Dendritic cell treated with granulocyte-macrophage colony-stimulating factor and Interleukin-4, amounts not matched to agents 40 ng/mL and 50 ng/mL, for 4 days (primary cell): ENCODE measurements around the gene SRPRB.

ENCODE experiments used
- H3K27ac Mint-ChIP-seq: one replicate; pipeline ENCODE4 v1.8.0; 2022; ENCODE audit warnings: mild to moderate bottlenecking, mixed read lengths
- H3K27me3 Mint-ChIP-seq: one replicate; pipeline ENCODE4 v1.8.0; 2022; ENCODE audit warnings: mild to moderate bottlenecking, mixed read lengths
- H3K36me3 Mint-ChIP-seq: one replicate; pipeline ENCODE4 v1.8.0; 2022; ENCODE audit warnings: low read depth, mixed read lengths
- H3K4me1 Mint-ChIP-seq: one replicate; pipeline ENCODE4 v1.8.0; 2022; ENCODE audit warnings: low read depth, mixed read lengths
- H3K4me3 Mint-ChIP-seq: one replicate; pipeline ENCODE4 v1.8.0; 2022; ENCODE audit warnings: mild to moderate bottlenecking, moderate library complexity, mixed read lengths
- H3K9me3 Mint-ChIP-seq: one replicate; pipeline ENCODE4 v1.8.0; 2022; ENCODE audit warnings: mixed read lengths
- intact Hi-C: fragments of 100-400 bp; cut with micrococcal nuclease; formaldehyde crosslinking; loops from one replicate; pipeline ENCODE4 v1.15.0; 2022

The SRPRB gene

DNA sequence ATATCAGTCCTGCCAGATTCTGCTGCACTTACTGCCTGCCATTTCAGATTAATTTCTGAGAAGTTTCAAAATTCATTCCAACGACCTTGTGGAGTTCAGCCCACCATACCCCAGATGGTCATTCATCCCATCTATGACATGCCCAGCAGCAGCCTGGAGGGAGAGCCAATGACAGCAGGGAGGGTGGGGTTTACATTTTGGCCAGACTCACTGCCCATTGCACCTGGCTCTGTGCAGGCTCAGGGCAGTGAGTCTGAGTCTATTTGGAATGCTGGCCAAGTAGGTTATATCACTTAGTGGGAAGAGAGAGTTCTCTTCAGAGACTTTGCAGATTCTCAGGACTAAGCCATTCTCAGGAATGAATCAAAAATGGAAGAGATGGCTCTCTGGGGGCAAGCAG is 21.5 kb downstream of the SRPRB start:
- H3K27ac Mint-ChIP-seq: no peak overlapping the region

DNA sequence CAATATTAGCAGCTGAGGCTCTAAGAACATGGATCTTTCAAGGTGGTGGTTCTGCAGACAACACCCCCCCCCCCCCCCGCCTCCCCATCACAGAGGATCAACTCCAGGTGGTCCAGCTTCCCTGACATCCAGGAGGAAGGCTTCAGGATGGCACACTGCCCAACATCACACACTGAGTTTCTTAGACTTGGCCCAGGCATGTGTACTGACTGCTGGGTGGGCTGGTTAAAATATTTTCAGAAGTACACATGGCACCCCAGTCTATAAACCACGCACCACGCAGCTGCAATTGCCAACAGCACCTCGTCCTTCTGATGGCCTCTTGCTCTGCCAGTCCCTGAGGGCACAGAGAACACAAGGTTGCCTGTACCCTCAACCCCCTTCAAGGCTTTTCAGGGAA is 22.1 kb downstream of the SRPRB start:
- Mint-ChIP-seq H3K9me3 (no peaks in the 10 kb centered on the region), H3K27me3 (peaks cover 1% of the 10 kb centered on the region), H3K4me1 (no peaks in the 10 kb centered on the region), H3K4me3 (no peak overlapping the region), H3K27ac (no peak overlapping the region), H3K36me3 (peaks cover 24% of the 10 kb centered on the region)
- intact Hi-C loops: no loop called here

More for the DNA sequence above, 21.5 kb downstream of the SRPRB start:
- H3K9me3 Mint-ChIP-seq: no peaks in the 10 kb centered on the region
- no peak overlapping the region for H3K4me3 Mint-ChIP-seq
- H3K27me3 Mint-ChIP-seq: peaks cover 1% of the 10 kb centered on the region
- no peaks in the 10 kb centered on the region for H3K4me1 Mint-ChIP-seq
- H3K36me3 Mint-ChIP-seq: peaks cover 30% of the 10 kb centered on the region
- intact Hi-C loops: no loop called here

DNA sequence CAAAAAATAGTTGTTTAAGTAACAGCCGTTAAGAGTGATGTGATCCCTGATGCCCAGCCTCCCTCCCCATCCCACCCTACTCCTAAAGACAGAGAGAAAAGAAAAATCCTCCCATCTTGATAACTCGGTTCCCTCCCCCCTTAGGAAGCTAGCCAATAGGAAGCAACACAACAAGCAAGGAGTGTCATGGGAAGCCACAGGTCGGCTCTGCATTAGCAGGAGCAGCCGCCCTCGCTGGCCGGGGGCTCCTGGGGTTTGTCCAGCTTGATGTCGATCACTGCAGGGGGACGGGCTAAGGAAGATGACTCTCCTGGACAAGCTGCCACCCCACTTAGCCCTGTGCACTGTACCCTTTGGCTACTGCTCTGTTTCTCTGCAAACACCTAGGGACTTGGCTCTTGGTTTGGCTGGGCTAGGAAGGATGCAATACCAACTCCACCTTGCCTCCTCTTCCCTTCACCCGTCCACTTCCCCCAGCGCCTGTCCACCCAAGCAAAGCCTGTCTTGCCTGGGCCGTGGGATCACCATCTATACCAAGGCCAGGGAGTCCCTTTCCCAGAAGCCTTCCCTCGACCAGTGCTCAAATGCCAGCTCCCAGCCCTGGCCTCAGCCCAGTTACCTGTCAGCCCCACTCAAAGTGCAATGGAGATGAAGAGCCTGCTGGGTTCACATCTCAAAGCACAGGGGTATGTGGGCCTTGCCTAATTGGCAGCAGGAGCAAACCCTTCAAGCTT is 23.1 kb downstream of the SRPRB start:
- peaks cover 14% of the 10 kb centered on the region for H3K36me3 Mint-ChIP-seq
- no peak overlapping the region for H3K4me3 Mint-ChIP-seq
- H3K4me1 Mint-ChIP-seq: no peaks in the 10 kb centered on the region
- H3K9me3 Mint-ChIP-seq: no peaks in the 10 kb centered on the region
- peaks cover 1% of the 10 kb centered on the region for H3K27me3 Mint-ChIP-seq
- intact Hi-C loops: no loop called here
- H3K27ac Mint-ChIP-seq: no peak overlapping the region

DNA sequence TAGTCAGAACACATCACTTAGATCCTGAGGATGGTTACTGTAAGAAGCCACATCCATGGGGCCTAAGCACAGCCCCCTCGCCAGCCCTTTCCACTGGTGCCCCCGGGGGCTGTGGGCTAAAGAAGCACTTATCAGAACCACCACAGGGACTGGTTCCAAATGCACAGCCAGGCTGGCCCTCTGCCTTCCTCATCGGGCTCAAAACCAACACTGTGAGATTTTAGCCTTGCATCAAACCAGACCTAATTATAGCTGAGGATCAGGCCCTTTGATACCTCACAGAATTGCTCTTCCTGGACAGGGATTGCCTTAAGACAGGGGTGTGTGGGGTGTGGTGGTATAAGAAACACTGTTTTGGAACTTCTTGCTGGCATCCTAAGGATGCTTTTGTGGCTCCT is 23.7 kb downstream of the SRPRB start:
- intact Hi-C loops: no loop called here
- Mint-ChIP-seq H3K4me1 (no peaks in the 10 kb centered on the region), H3K27ac (no peak overlapping the region), H3K27me3 (peaks cover 1% of the 10 kb centered on the region), H3K4me3 (no peak overlapping the region), H3K36me3 (peaks cover 8% of the 10 kb centered on the region), H3K9me3 (no peaks in the 10 kb centered on the region)

DNA sequence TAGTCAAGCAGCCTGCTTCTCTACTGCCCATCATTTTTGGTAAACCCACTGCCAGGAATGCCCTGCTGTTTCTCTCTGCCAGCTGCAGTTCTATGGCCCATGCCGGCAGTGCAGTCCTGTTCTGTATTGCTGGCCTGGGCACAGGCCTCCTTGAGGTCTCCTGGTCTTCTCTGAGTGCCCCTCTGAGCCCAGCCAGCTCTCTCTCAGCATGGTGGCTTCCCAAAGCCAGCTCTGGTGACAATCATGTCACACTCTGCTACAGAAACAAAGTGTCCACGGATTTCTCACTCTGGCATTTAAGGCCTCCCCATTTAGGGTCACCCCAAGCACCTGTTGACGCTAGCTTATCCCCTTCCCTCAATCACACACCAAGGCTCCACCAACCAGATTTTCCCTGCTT is 24.5 kb downstream of the SRPRB start:
- intact Hi-C loops: no loop called here
- H3K27me3 Mint-ChIP-seq: peaks cover 1% of the 10 kb centered on the region
- no peak overlapping the region for H3K27ac Mint-ChIP-seq
- no peaks in the 10 kb centered on the region for H3K9me3 Mint-ChIP-seq
- no peaks in the 10 kb centered on the region for H3K4me1 Mint-ChIP-seq
- peaks cover 3% of the 10 kb centered on the region for H3K36me3 Mint-ChIP-seq
- no peak overlapping the region for H3K4me3 Mint-ChIP-seq

DNA sequence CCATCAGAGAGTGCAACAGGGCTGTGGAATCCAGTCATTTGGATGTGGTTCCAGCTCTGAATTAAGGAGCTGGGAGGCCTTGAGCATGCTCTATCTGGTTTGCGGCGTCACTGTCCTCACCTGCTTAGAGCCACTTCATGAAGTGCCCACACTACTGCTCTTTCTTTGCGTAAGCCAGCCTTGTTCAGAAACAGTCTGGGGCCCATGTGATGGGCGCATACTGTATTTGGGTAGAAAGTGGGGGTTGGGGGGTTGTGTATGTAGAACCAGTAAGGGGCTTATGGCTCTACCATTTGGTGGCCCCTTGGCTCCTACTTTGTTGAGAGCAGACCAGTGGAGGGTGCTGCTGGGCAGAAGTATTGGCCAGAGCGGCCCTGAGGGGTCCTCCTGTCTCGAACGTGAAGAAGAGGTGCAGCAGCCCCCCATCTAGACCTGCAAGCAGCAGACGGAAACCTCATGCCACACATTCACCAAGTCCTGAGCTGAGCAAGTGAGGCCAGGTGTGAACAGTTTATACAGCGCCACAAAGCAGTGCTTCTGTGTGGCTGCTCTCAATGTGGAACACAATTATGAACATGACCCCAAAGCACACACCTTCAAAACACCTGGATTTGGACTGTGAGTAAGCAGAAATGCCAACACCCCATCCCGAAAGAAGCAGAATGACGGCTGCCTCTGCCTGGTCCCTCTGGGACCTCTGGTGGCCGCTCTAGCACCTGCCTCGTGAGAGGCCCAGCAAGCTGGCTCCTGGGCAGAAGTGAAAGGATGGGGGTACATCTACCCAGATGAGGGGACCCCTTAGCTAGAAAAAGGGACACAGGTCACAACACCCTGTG is 26.6 kb downstream of the SRPRB start:
- Mint-ChIP-seq H3K4me1 (no peaks in the 10 kb centered on the region), H3K27me3 (peaks cover 1% of the 10 kb centered on the region), H3K27ac (no peak overlapping the region), H3K4me3 (no peak overlapping the region), H3K9me3 (no peaks in the 10 kb centered on the region), H3K36me3 (no peaks in the 10 kb centered on the region)
- intact Hi-C loops: no loop called here

DNA sequence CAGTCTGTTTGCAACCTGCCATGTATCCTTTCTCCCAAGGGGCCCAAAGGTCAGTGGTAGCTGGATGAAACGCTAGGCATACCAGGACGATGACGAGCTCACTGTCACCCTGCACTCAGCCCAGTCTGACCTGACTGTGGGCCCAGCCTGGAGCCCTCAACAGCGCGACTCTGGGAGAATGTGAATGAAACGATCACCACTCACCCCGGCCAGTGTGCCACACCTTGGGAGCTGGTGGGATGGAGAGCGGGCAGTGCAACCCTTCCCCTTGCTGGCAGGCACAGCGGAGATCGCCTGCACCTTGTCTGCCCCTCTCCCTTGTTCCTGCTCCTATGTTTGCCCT is 27.2 kb downstream of the SRPRB start:
- H3K4me1 Mint-ChIP-seq: no peaks in the 10 kb centered on the region
- H3K9me3 Mint-ChIP-seq: no peaks in the 10 kb centered on the region
- intact Hi-C loops: no loop called here
- no peak overlapping the region for H3K4me3 Mint-ChIP-seq
- H3K36me3 Mint-ChIP-seq: no peaks in the 10 kb centered on the region
- no peak overlapping the region for H3K27ac Mint-ChIP-seq
- peaks cover 1% of the 10 kb centered on the region for H3K27me3 Mint-ChIP-seq

DNA sequence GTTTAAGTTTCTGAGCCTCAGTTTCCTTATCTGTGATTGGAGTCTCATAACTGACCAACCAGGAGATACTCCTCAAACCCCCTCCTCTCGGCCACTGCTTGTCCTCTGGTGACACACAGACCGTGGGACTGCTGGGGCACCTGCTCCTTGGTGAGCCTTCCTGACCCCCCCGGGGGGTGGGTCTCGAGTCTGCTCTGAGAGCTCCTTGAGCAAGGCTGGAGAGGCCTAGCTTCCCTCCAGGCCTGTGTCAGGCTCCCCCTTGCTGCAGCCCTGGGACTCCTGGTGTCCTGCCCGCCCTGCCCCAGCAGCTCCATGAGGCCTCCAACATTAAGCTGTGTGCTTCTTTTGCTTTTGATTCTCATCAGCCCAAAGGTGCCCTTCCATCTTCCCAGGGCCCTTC is 27.7 kb downstream of the SRPRB start:
- no peaks in the 10 kb centered on the region for H3K36me3 Mint-ChIP-seq
- H3K9me3 Mint-ChIP-seq: no peaks in the 10 kb centered on the region
- H3K4me3 Mint-ChIP-seq: no peak overlapping the region
- peaks cover 1% of the 10 kb centered on the region for H3K27me3 Mint-ChIP-seq
- H3K4me1 Mint-ChIP-seq: no peaks in the 10 kb centered on the region
- intact Hi-C loops: no loop called here
- no peak overlapping the region for H3K27ac Mint-ChIP-seq

DNA sequence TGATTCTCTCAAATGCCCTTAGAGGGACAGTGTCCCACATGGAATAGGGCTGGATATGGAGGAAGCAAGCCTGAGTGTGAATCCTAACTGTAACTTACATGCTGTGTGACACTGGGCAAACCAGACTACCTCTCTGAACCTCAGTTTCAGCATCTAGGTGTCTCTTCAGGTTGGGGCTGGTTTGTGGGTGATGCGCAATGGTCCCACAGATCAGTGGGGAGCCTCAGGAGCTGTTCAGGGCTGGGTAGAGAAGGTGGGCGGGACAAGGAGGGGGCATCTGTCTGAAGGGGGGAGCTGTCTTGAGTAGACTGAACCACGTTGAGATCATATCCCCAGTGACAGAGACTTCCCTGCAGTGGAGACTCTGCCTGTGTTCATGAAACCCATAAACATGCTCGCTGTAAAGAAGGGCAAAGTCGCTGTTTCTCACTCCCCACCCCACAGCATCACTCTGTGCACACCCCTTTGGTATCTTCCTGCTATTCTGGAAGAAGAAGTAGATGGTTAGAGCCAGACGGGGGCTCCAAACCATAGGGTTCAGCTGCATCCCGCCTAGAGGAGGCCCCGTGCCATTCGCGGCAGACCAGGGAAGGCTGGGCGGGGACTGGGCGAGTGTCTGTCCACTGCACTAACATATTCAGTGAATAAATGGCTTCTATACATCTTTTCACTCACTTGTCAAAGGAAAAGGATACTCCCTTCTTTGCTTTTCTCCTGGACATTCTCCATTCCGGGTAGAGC is 28.4 kb downstream of the SRPRB start:
- intact Hi-C loops: no loop called here
- H3K36me3 Mint-ChIP-seq: no peaks in the 10 kb centered on the region
- H3K9me3 Mint-ChIP-seq: no peaks in the 10 kb centered on the region
- H3K27me3 Mint-ChIP-seq: peaks cover 1% of the 10 kb centered on the region
- H3K4me1 Mint-ChIP-seq: no peaks in the 10 kb centered on the region
- H3K27ac Mint-ChIP-seq: no peak overlapping the region
- H3K4me3 Mint-ChIP-seq: no peak overlapping the region

DNA sequence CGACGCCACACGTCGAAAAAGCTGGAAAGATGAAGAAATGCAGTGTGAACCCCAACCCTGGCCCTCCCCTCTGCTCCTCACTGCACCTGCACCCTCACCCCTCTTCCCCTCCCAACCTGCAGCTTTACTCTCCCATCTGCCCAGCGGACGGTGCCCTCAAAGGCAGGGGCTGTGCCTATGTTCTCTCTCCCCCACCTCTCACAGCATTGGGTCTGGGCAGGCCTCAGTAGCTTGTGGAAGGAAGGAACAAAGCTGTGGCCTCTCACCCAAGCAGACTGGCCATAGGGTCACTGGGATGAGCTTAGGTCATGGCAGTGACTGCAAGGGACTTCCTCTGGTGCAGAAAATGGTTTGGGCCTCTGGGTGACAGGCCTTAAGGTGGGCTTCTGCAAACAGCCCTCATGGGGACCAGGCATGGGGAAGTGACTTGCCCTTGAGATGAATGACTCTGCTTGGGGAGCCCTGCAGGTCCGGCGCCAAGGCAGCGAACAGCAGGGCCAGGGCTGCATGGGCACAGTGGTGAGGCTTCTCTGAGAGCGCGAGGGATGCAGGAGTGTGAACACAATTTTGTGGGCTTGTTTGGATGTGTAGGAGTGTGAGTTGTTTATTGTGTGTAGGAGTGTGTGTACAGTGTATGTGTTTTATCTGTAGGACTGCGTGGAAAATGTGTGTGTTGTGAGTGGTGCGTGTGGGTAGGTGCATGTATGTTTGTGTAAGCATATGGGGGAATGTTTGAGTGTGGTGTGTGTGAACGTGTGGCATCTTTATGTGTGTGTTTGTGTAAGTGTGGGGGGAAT is 29.2 kb downstream of the SRPRB start:
- no peak overlapping the region for H3K4me3 Mint-ChIP-seq
- H3K4me1 Mint-ChIP-seq: no peaks in the 10 kb centered on the region
- peaks cover 1% of the 10 kb centered on the region for H3K27me3 Mint-ChIP-seq
- no peak overlapping the region for H3K27ac Mint-ChIP-seq
- intact Hi-C loops: no loop called here
- no peaks in the 10 kb centered on the region for H3K9me3 Mint-ChIP-seq
- no peaks in the 10 kb centered on the region for H3K36me3 Mint-ChIP-seq

DNA sequence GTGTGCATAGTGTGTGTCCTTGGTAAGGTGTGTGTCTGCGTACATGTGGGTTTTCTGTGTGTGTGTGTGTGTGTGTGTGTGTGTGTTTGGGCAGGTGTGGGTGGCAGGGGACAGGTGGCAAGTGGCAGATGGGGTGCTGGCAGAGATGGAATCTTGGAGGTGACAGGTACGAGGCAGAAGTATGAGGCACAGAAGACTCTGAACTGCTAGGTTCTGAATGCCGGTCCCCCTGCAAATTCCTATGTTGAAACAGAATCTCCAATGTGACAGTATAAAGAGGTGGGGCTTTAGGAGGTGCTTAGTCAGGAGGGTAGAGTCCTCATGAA is 29.8 kb downstream of the SRPRB start:
- H3K36me3 Mint-ChIP-seq: no peaks in the 10 kb centered on the region
- no peaks in the 10 kb centered on the region for H3K4me1 Mint-ChIP-seq
- H3K4me3 Mint-ChIP-seq: no peak overlapping the region
- H3K9me3 Mint-ChIP-seq: no peaks in the 10 kb centered on the region
- H3K27ac Mint-ChIP-seq: no peak overlapping the region
- no peaks in the 10 kb centered on the region for H3K27me3 Mint-ChIP-seq
- intact Hi-C loops: no loop called here

DNA sequence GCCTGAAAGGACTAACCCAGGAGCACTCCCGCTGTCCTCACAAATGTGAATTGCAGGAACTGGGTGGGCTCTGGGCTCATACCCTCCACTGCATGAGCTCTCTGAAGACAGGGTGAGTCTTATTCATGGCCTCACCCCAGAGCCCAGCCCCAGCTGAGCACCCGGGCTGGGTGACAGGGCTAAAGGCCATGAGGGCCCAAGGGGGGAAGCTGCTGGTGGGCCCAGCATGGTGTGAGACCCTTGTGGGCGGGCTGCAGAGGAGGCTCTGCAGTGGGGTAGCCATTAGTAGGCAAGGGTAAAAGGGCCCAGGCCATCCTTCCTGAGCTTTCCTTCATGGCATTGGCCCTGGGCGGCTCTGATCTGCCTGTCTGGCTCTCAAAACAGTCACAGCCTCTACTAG is 30.3 kb downstream of the SRPRB start:
- no peaks in the 10 kb centered on the region for H3K27me3 Mint-ChIP-seq
- no peak overlapping the region for H3K27ac Mint-ChIP-seq
- no peak overlapping the region for H3K4me3 Mint-ChIP-seq
- no peaks in the 10 kb centered on the region for H3K36me3 Mint-ChIP-seq
- H3K9me3 Mint-ChIP-seq: no peaks in the 10 kb centered on the region
- intact Hi-C loops: no loop called here
- no peaks in the 10 kb centered on the region for H3K4me1 Mint-ChIP-seq

DNA sequence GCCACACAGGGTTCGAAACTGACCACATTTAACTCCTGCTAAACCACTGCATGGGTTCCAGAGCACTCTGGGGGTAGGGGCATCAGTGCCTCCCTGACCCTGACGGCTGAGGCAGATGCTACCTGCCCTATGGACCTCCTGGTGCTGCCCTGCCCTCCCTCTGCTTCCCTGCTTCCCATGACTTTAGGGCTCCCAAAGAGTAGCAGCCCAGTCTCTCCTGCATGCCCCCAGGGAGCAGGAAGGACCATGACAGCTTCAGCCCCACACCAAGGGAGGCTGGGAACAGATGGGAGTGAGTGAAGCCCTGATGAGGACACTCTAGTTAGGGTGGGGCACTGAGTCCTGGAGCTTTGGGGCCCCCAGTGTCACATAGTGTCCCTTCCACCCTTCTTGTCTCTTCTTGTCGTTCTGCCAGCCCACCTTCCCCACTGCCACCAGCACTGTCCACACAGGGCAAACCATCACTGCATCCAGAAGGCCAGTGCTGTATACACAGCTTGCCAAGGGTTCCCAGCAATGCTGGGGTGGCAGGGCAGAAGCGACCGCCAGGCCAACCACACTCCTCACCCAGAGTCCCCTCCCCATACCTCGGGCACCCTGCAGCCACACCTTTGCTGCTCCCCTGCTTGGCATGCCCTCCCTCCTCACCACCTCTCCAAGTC is 31.0 kb downstream of the SRPRB start:
- intact Hi-C loops: no loop called here
- Mint-ChIP-seq H3K27me3 (no peaks in the 10 kb centered on the region), H3K36me3 (no peaks in the 10 kb centered on the region), H3K9me3 (no peaks in the 10 kb centered on the region), H3K27ac (no peak overlapping the region), H3K4me3 (no peak overlapping the region), H3K4me1 (no peaks in the 10 kb centered on the region)
